ENCODE measurements around the gene TNFSF11.

The TNFSF11 gene

DNA sequence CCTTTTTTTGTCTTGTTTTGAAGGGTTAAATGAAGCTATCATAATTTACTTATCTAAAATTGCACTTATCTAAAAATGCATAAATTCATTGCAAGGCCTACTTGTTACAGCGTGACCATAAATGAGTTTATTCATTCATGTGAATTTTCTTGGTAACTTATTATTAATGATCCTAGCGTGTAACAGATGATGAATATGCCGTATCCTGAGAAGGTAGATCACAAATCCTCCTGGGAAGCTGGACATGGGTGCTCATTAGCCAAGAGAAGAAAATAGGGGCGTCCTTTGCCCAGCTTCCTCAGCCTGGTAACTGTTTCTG, 21.3 kb downstream of the TNFSF11 start:
- TF ChIP-seq CTCF (conservative IDR thresholded peaks at IDR 0.05; ENCODE audit: low read depth, low read length), result no peak
- no peak for DNase-seq (ENCODE audit: low read depth)
- H3K4me3 ChIP-seq (ENCODE audit: low read depth, low read length), result no peak overlapping the region

- no peak for TF ChIP-seq CTCF (conservative IDR thresholded peaks at IDR 0.05; ENCODE audit: low read depth, low read length)
- H3K4me3 ChIP-seq (ENCODE audit: low read depth, low read length), result no peak overlapping the region
- DNase-seq (ENCODE audit: low read depth), result no peak
These were observed 23.6 kb downstream of the TNFSF11 start for GRCh38 chr13:42597505-42597904.

- no peak for DNase-seq (ENCODE audit: low read depth)
- TF ChIP-seq CTCF (conservative IDR thresholded peaks at IDR 0.05; ENCODE audit: low read depth, low read length), result no peak
These were observed 27.0 kb downstream of the TNFSF11 start for GRCh38 chr13:42600943-42601342.

DNA sequence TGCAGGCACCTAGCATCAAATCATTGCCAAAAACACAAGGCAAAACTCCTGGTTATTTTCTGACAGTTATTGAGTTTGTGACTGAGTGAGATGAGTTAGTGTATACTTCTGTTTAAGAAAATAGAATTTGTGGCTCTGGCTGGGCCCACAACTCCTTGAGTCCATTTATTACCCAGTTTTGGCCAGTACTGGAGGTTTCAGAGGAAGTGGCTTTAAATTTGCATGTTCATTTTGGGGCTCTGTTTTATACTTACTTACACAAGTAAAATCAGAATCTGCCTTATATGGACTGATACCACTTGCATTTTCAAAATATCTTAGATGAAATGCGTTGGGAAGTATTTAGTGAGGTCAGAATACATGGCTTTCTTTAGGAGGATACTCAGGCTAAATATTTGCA, 29.0 kb downstream of the TNFSF11 start:
- no peak for DNase-seq (ENCODE audit: low read depth)
- TF ChIP-seq CTCF (conservative IDR thresholded peaks at IDR 0.05; ENCODE audit: low read depth, low read length), result no peak
- H3K4me3 ChIP-seq (ENCODE audit: low read depth, low read length), result no peak overlapping the region

More at GRCh38 chr13:42600943-42601342, 27.0 kb downstream of the TNFSF11 start:
- H3K4me3 ChIP-seq (ENCODE audit: low read depth, low read length), result no peak overlapping the region

GRCh38 chr13:42603571-42603970, 29.6 kb downstream of the TNFSF11 start:
- DNase-seq (ENCODE audit: low read depth), result no peak
- TF ChIP-seq CTCF (conservative IDR thresholded peaks at IDR 0.05; ENCODE audit: low read depth, low read length), result no peak
- no peak overlapping the region for H3K4me3 ChIP-seq (ENCODE audit: low read depth, low read length)

- DNase-seq (ENCODE audit: low read depth), result no peak
- TF ChIP-seq CTCF (conservative IDR thresholded peaks at IDR 0.05; ENCODE audit: low read depth, low read length), result no peak
- no peak overlapping the region for H3K4me3 ChIP-seq (ENCODE audit: low read depth, low read length)
These were observed 33.6 kb downstream of the TNFSF11 start for GRCh38 chr13:42607546-42607945.

DNA sequence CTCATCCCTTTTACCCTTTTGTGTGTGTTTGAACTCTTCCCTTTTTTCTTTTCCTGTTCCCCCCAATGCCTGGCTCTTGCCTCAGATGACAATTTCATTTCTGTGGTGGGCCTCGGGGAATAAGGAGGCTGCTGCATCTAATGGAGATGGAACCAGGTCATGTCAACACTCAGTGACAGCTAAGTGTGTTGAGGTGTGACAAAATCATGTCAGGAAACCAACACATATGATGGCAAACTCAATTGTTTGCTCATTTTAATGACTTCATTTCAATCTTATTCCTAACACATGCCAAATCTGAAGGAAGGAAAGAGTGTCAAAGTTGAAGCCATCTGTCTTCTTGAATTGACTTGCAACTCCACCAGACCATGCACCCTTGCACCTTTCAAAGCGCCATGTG, 36.7 kb downstream of the TNFSF11 start:
- no peak for DNase-seq (ENCODE audit: low read depth)
- TF ChIP-seq CTCF (conservative IDR thresholded peaks at IDR 0.05; ENCODE audit: low read depth, low read length), result no peak
- H3K4me3 ChIP-seq (ENCODE audit: low read depth, low read length), result no peak overlapping the region

Data from choroid plexus epithelial cell (primary cell).